ENCODE measurements around the gene HPCAL4.

HPCAL4 gene

GRCh38 chr1:39655578-39656268 is 35.5 kb downstream of the HPCAL4 start:
- Histone ChIP-seq H3K4me2 (ENCODE audit: low read length) (no peak overlapping the region), H3K27ac (ENCODE audit: low read length) (no peak overlapping the region), H3K4me3 (ENCODE audit: low read length) (no peak overlapping the region), H3K4me1 (ENCODE audit: low read length) (peaks cover 8% of the 10 kb centered on the region), H3K79me2 (ENCODE audit: low read length) (no peaks in the 10 kb centered on the region), H4K20me1 (ENCODE audit: insufficient read depth, low read length) (no peaks in the 10 kb centered on the region), H2AFZ (ENCODE audit: low read depth, low read length) (no peak overlapping the region), H3K9ac (ENCODE audit: low read length) (no peak overlapping the region), H3K36me3 (replicated peaks; ENCODE audit: low read depth, low read length) (no peaks in the 10 kb centered on the region), H3K9me3 (ENCODE audit: insufficient read depth, low read length) (no peaks in the 10 kb centered on the region), H3K27me3 (ENCODE audit: low read depth, low read length) (no peaks in the 10 kb centered on the region)
- TF ChIP-seq CTCF (IDR thresholded peaks at IDR 0.05; ENCODE audit: low read depth, low read length) (no peak), EZH2phosphoT487 (IDR thresholded peaks at IDR 0.05; ENCODE audit: low read depth) (no peak)

- Histone ChIP-seq H3K4me1 (ENCODE audit: low read length) (peaks cover 8% of the 10 kb centered on the region), H3K36me3 (replicated peaks; ENCODE audit: low read depth, low read length) (no peaks in the 10 kb centered on the region), H3K9me3 (ENCODE audit: insufficient read depth, low read length) (no peaks in the 10 kb centered on the region), H3K4me2 (ENCODE audit: low read length) (no peak overlapping the region), H3K9ac (ENCODE audit: low read length) (no peak overlapping the region), H3K79me2 (ENCODE audit: low read length) (no peaks in the 10 kb centered on the region), H3K27ac (ENCODE audit: low read length) (no peak overlapping the region), H2AFZ (ENCODE audit: low read depth, low read length) (no peak overlapping the region), H3K4me3 (ENCODE audit: low read length) (no peak overlapping the region), H3K27me3 (ENCODE audit: low read depth, low read length) (no peaks in the 10 kb centered on the region), H4K20me1 (ENCODE audit: insufficient read depth, low read length) (no peaks in the 10 kb centered on the region)
- TF ChIP-seq EZH2phosphoT487 (IDR thresholded peaks at IDR 0.05; ENCODE audit: low read depth) (no peak), CTCF (IDR thresholded peaks at IDR 0.05; ENCODE audit: low read depth, low read length) (no peak)
Measured at GRCh38 chr1:39654291-39654690, 36.9 kb downstream of the HPCAL4 start.

- Histone ChIP-seq H2AFZ (ENCODE audit: low read depth, low read length) (no peak overlapping the region), H4K20me1 (ENCODE audit: insufficient read depth, low read length) (no peaks in the 10 kb centered on the region), H3K4me3 (ENCODE audit: low read length) (peak overlapping the region; percentile 28), H3K27ac (ENCODE audit: low read length) (no peak overlapping the region), H3K4me1 (ENCODE audit: low read length) (peaks cover 8% of the 10 kb centered on the region), H3K9me3 (ENCODE audit: insufficient read depth, low read length) (no peaks in the 10 kb centered on the region), H3K27me3 (ENCODE audit: low read depth, low read length) (no peaks in the 10 kb centered on the region), H3K4me2 (ENCODE audit: low read length) (peak overlapping the region; percentile 67), H3K9ac (ENCODE audit: low read length) (no peak overlapping the region), H3K79me2 (ENCODE audit: low read length) (no peaks in the 10 kb centered on the region), H3K36me3 (replicated peaks; ENCODE audit: low read depth, low read length) (no peaks in the 10 kb centered on the region)
- TF ChIP-seq EZH2phosphoT487 (IDR thresholded peaks at IDR 0.05; ENCODE audit: low read depth) (no peak), CTCF (IDR thresholded peaks at IDR 0.05; ENCODE audit: low read depth, low read length) (peak; percentile 68)
Measured at GRCh38 chr1:39653546-39654031, 37.6 kb downstream of the HPCAL4 start.

GRCh38 chr1:39652554-39652953 is 38.7 kb downstream of the HPCAL4 start:
- no peaks in the 10 kb centered on the region for H3K9me3 ChIP-seq (ENCODE audit: insufficient read depth, low read length)
- no peaks in the 10 kb centered on the region for H4K20me1 ChIP-seq (ENCODE audit: insufficient read depth, low read length)
- no peaks in the 10 kb centered on the region for H3K36me3 ChIP-seq (replicated peaks; ENCODE audit: low read depth, low read length)
- no peaks in the 10 kb centered on the region for H3K79me2 ChIP-seq (ENCODE audit: low read length)
- H3K4me1 ChIP-seq (ENCODE audit: low read length), result peaks cover 4% of the 10 kb centered on the region
- TF ChIP-seq CTCF (IDR thresholded peaks at IDR 0.05; ENCODE audit: low read depth, low read length), result no peak
- no peak for TF ChIP-seq EZH2phosphoT487 (IDR thresholded peaks at IDR 0.05; ENCODE audit: low read depth)
- no peak overlapping the region for H3K4me2 ChIP-seq (ENCODE audit: low read length)
- H3K4me3 ChIP-seq (ENCODE audit: low read length), result no peak overlapping the region
- no peaks in the 10 kb centered on the region for H3K27me3 ChIP-seq (ENCODE audit: low read depth, low read length)
- H3K9ac ChIP-seq (ENCODE audit: low read length), result no peak overlapping the region
- no peak overlapping the region for H2AFZ ChIP-seq (ENCODE audit: low read depth, low read length)
- no peak overlapping the region for H3K27ac ChIP-seq (ENCODE audit: low read length)

Data from OCI-LY3 (cell line).